Measurements from ENCODE around the gene IFNG.
"Not testable (repeated sequence)": the region's sequence is repeated elsewhere in the genome, so short reads cannot be mapped to it uniquely, and the experiment has no call there.

IFNG gene

DNA sequence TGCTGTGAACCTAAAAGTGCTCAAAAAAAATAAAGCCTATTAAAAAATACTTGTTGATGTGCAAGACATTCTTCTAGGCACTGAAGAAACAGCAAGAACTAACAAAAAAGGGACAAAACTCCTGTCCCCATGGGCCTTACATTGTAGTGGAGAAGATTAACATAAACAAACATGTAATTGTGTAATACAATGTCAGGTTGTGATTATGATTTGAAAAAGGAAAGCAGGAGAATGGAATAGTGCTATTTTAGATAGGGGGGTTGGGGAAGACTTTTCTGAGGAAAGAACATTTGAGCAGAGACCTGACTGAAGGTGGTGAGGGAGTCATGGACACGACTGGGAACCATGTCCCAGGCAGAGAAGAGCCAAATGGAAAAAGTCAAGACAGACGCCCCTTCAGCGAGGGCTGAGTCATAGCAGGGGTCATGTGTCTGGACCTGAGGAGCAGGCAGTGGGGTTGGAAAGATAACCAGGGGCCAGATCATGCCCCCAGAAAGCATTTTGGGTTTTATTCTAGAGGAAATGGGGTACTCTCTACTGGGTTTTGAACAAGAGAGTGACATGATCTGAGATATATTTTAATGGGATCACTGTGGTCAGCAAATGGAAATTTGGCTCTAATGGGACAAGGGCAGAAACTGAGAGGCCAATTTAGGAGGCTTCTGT is 19.4 kb upstream of the IFNG start:
- no peak for DNase-seq (ENCODE audit: low read depth)
- TF ChIP-seq, protein P1, sequence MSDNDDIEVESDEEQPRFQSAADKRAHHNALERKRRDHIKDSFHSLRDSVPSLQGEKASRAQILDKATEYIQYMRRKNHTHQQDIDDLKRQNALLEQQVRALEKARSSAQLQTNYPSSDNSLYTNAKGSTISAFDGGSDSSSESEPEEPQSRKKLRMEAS (IDR thresholded peaks at IDR 0.05; ENCODE audit: low read depth, low read length): no peak
- TF ChIP-seq POLR2A (IDR thresholded peaks at IDR 0.05; ENCODE audit: extremely low read depth, insufficient read length) (no peak), MYC (IDR thresholded peaks at IDR 0.05; ENCODE audit: low read depth, low read length) (no peak), CTCF (IDR thresholded peaks at IDR 0.05; ENCODE audit: low read depth, low read length) (no peak)

DNA sequence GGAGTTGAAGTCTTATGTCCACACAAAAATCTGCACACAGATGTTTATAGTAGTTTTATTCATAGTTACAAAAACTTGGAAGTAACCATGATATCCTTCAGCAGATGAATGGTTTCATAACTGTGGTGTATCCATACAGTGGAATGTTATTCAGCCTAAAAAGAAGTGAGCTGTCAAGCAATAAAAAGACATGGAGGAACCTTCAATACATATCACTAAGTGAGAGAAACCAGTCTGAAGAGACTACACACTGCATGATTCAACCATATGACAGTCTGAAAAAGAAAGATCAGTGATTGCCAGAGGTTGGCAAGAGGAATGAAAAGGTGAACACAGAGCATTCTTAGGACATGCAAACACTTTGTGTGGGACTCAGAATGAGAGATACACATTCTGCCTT is 18.6 kb upstream of the IFNG start:
- TF ChIP-seq POLR2A (IDR thresholded peaks at IDR 0.05; ENCODE audit: extremely low read depth, insufficient read length): no peak
- TF ChIP-seq, protein P1 (IDR thresholded peaks at IDR 0.05; ENCODE audit: low read depth, low read length): no peak
- TF ChIP-seq MYC (IDR thresholded peaks at IDR 0.05; ENCODE audit: low read depth, low read length): no peak
- TF ChIP-seq CTCF (IDR thresholded peaks at IDR 0.05; ENCODE audit: low read depth, low read length): no peak
- no peak for DNase-seq (ENCODE audit: low read depth)
- no peak overlapping the region for H3K4me3 ChIP-seq (ENCODE audit: low read depth, low read length)

More for the DNA sequence above, 19.4 kb upstream of the IFNG start:
- H3K4me3 ChIP-seq (ENCODE audit: low read depth, low read length): no peak overlapping the region

DNA sequence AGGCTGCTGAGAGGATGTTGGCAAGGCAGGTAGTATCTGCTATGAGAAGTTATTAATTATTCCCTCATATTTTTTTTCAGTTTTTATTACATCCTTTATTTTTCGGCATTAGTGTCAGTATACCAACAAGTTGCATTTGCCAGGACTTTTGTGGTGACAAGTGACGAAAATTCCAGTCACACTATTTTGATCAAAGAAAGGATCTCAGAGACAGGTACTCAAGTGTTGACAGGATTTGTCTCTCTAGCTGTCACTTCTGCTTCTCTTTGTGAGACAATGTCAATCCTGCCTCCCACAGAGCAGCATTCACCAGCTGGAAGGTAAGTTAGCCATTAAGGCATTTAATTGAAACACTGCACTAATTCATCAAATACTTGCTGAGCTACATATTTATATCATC is 18.0 kb upstream of the IFNG start:
- H3K4me3 ChIP-seq (ENCODE audit: low read depth, low read length): no peak overlapping the region
- DNase-seq (ENCODE audit: low read depth): no peak
- TF ChIP-seq, protein P1 (IDR thresholded peaks at IDR 0.05; ENCODE audit: low read depth, low read length): no peak
- TF ChIP-seq POLR2A (IDR thresholded peaks at IDR 0.05; ENCODE audit: extremely low read depth, insufficient read length) (no peak), MYC (IDR thresholded peaks at IDR 0.05; ENCODE audit: low read depth, low read length) (no peak), CTCF (IDR thresholded peaks at IDR 0.05; ENCODE audit: low read depth, low read length) (no peak)

DNA sequence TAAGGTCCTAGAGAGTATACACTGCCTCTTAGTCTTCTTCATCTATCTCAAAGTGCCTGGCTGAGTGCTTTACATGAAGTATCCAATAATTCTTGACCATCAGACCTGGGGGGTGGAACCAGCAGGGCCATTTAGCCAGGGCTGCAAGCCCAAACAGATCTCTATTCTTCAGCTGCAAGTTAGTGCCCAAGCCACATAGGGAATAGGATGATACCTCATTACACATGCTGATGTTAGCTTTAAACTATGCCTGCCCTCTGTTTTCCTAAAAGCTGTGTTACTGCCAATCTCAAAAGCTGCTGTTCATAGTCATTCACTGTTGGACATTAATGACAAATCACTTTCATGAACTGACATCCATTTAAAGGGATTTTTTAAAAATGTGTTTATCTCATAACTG is 16.7 kb upstream of the IFNG start:
- no peak for DNase-seq (ENCODE audit: low read depth)
- H3K4me3 ChIP-seq (ENCODE audit: low read depth, low read length): no peak overlapping the region
- TF ChIP-seq POLR2A (IDR thresholded peaks at IDR 0.05; ENCODE audit: extremely low read depth, insufficient read length): no peak
- no peak for TF ChIP-seq CTCF (IDR thresholded peaks at IDR 0.05; ENCODE audit: low read depth, low read length)
- TF ChIP-seq MYC (IDR thresholded peaks at IDR 0.05; ENCODE audit: low read depth, low read length): no peak
- TF ChIP-seq, protein P1 (IDR thresholded peaks at IDR 0.05; ENCODE audit: low read depth, low read length): no peak

DNA sequence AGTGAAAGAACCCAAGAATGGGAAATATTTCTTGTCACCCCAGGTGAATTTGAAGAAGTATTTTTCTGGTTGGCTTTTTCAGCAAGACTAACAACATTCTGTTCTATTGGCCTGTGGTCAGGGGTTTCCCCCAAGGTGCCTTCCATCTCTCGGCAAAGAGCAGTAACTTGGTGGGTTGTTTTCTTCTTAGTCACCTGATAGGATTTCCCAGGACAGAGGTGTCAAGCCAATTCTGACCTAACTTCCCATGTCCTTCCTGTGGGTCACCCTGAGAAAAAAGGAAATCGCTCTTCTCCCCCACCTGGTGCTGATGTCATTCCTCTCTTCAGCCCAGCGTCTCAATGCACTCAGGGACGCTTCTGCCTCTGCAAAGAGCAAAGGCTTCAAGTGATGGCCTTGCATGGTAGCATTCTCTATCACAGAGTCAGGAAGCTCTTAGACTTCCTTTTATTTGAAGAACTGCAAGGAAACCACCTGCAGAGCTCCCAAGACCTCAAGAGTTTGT is 16.1 kb upstream of the IFNG start:
- H3K4me3 ChIP-seq (ENCODE audit: low read depth, low read length): no peak overlapping the region
- TF ChIP-seq CTCF (IDR thresholded peaks at IDR 0.05; ENCODE audit: low read depth, low read length) (no peak), POLR2A (IDR thresholded peaks at IDR 0.05; ENCODE audit: extremely low read depth, insufficient read length) (no peak), MYC (IDR thresholded peaks at IDR 0.05; ENCODE audit: low read depth, low read length) (no peak)
- TF ChIP-seq, protein P1 (IDR thresholded peaks at IDR 0.05; ENCODE audit: low read depth, low read length): no peak
- DNase-seq (ENCODE audit: low read depth): no peak

GRCh38 chr12:68174761-68175160 is 15.2 kb upstream of the IFNG start:
- not testable (repeated sequence) for H3K4me3 ChIP-seq (ENCODE audit: low read depth, low read length); DNase-seq (ENCODE audit: low read depth)
